ENCODE results near the gene FIZ1.

FIZ1 gene

GRCh38 chr19:55602104-55603001 lies 3.0 kb upstream of the FIZ1 start:
- Histone ChIP-seq H3K4me1 (ENCODE audit: control insufficient read depth, insufficient read depth, low read length) (peaks cover 8% of the 10 kb centered on the region; the same call in 1 of the 2 replicates), H3K36me3 (ENCODE audit: control insufficient read depth in 2 of 2, insufficient read depth in 1 of 2, low read length in 2 of 2) (peaks cover 6 to 9% of the 10 kb centered on the region in 2 experiments; a peak in 2 of 3 replicates), H3K4me3 (ENCODE audit: low read depth, low read length) (no peak overlapping the region), H3K9me3 (ENCODE audit: control insufficient read depth, insufficient read depth, low read depth, low read length) (no peaks in the 10 kb centered on the region), H3K27ac (ENCODE audit: extremely low read depth, low read depth, low read length) (no peak overlapping the region)
- POLR2A ChIA-PET = interaction anchor here (0.5 to 3.8 kb wide), 4 partner anchors 16 to 209 kb away, joined by 3 to 34 read pairs (median 4); partner anchors contain the start of genes U2AF2 and ZNF784
- CTCF ChIA-PET = interaction anchor here (2.9 kb wide), 1 partner anchor 135 kb away, joined by 8 read pairs; no protein-coding TSS in a partner anchor
- TF ChIP-seq, protein P1, sequence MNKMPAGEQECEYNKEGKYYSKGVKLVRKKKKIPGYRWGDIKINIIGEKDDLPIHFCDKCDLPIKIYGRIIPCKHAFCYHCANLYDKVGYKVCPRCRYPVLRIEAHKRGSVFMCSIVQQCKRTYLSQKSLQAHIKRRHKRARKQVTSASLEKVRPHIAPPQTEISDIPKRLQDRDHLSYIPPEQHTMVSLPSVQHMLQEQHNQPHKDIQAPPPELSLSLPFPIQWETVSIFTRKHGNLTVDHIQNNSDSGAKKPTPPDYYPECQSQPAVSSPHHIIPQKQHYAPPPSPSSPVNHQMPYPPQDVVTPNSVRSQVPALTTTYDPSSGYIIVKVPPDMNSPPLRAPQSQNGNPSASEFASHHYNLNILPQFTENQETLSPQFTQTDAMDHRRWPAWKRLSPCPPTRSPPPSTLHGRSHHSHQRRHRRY (tag by site-specific recombination; IDR thresholded peaks at IDR 0.05) = no peak
- no peak for TF ChIP-seq OSR2 (tag by site-specific recombination; IDR thresholded peaks at IDR 0.05)
- no peak for TF ChIP-seq ZNF169 (tag by site-specific recombination; IDR thresholded peaks at IDR 0.05)
- TF ChIP-seq ZNF660 (tag by site-specific recombination; IDR thresholded peaks at IDR 0.05) = no peak
- TF ChIP-seq, protein P2, sequence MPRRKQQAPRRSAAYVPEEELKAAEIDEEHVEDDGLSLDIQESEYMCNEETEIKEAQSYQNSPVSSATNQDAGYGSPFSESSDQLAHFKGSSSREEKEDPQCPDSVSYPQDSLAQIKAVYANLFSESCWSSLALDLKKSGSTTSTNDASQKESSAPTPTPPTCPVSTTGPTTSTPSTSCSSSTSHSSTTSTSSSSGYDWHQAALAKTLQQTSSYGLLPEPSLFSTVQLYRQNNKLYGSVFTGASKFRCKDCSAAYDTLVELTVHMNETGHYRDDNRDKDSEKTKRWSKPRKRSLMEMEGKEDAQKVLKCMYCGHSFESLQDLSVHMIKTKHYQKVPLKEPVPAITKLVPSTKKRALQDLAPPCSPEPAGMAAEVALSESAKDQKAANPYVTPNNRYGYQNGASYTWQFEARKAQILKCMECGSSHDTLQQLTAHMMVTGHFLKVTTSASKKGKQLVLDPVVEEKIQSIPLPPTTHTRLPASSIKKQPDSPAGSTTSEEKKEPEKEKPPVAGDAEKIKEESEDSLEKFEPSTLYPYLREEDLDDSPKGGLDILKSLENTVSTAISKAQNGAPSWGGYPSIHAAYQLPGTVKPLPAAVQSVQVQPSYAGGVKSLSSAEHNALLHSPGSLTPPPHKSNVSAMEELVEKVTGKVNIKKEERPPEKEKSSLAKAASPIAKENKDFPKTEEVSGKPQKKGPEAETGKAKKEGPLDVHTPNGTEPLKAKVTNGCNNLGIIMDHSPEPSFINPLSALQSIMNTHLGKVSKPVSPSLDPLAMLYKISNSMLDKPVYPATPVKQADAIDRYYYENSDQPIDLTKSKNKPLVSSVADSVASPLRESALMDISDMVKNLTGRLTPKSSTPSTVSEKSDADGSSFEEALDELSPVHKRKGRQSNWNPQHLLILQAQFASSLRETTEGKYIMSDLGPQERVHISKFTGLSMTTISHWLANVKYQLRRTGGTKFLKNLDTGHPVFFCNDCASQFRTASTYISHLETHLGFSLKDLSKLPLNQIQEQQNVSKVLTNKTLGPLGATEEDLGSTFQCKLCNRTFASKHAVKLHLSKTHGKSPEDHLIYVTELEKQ (tag by site-specific recombination; IDR thresholded peaks at IDR 0.05; ENCODE audit: borderline replicate concordance) = no peak
- TF ChIP-seq ZNF777 (tag by site-specific recombination; IDR thresholded peaks at IDR 0.05; ENCODE audit: borderline replicate concordance) = no peak
- no peak for TF ChIP-seq ZNF701 (tag by site-specific recombination; IDR thresholded peaks at IDR 0.05)
- TF ChIP-seq ZNF624 (tag by site-specific recombination; IDR thresholded peaks at IDR 0.05) = no peak
- TF ChIP-seq ZNF776 (tag by site-specific recombination; IDR thresholded peaks at IDR 0.05; ENCODE audit: borderline replicate concordance) = no peak
- TF ChIP-seq ZNF341 (tag by site-specific recombination; IDR thresholded peaks at IDR 0.05; ENCODE audit: low read depth) = no peak
- TF ChIP-seq ZNF670 (tag by site-specific recombination; IDR thresholded peaks at IDR 0.05; ENCODE audit: low read depth) = no peak
- no peak for TF ChIP-seq ZFP41 (tag by site-specific recombination; IDR thresholded peaks at IDR 0.05; ENCODE audit: borderline replicate concordance)
- no peak for TF ChIP-seq SP2 (tag by site-specific recombination; IDR thresholded peaks at IDR 0.05)
- TF ChIP-seq ZNF501 (tag by site-specific recombination; IDR thresholded peaks at IDR 0.05) = no peak
- no peak for TF ChIP-seq PATZ1 (tag by site-specific recombination; IDR thresholded peaks at IDR 0.05)
- TF ChIP-seq ZNF529 (tag by site-specific recombination; IDR thresholded peaks at IDR 0.05; ENCODE audit: insufficient replicate concordance) = no peak
- TF ChIP-seq, protein P3, sequence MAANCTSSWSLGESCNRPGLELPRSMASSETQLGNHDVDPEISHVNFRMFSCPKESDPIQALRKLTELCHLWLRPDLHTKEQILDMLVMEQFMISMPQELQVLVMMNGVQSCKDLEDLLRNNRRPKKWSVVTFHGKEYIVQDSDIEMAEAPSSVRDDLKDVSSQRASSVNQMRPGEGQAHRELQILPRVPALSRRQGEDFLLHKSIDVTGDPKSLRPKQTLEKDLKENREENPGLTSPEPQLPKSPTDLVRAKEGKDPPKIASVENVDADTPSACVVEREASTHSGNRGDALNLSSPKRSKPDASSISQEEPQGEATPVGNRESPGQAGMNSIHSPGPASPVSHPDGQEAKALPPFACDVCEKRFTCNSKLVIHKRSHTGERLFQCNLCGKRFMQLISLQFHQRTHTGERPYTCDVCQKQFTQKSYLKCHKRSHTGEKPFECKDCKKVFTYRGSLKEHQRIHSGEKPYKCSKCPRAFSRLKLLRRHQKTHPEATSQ (tag by site-specific recombination; IDR thresholded peaks at IDR 0.05) = no peak
- no peak for TF ChIP-seq ZNF112 (tag by site-specific recombination; IDR thresholded peaks at IDR 0.05)

Measured in HEK293 (cell line).